ENCODE results near the gene BEX4.
"Not testable (repeated sequence)": the region's sequence is repeated elsewhere in the genome, so short reads cannot be mapped to it uniquely, and the experiment has no call there.

BEX4 gene, protein sequence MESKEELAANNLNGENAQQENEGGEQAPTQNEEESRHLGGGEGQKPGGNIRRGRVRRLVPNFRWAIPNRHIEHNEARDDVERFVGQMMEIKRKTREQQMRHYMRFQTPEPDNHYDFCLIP

DNA sequence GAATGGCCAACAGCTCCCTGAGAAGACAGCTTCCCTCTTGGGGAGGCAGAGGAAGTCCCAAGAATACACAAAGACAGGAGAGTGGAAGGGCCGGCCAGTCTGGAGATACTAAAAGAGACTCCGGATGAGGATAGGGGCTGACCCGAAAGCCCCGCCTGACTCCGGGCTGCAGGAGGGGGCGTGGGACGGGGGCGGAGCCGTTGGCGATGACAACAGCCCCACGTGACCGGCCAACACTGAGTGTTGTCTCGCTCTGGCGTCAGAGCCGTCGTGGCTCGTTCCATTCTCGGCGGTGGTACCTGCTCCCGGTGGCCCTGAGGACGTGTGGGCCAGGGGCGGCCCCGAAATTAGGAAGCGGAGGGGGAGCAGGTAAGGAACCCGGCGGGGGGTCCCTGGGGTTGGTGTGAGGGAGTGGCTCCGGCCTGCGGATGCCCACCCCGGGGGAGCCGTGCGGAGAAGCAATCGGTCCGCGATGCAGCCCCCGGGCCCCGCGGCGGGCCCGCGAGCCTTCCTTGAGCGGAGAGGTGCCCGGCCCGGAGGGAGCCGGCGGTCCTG lies at the start of gene BEX4:
TSS of gene BEX4 (plus strand) at position 239 of the 555 bp plus-strand sequence. CDS start 1,046 bp downstream, outside the sequence.
- DNase-seq: peak; percentile 79

DNA sequence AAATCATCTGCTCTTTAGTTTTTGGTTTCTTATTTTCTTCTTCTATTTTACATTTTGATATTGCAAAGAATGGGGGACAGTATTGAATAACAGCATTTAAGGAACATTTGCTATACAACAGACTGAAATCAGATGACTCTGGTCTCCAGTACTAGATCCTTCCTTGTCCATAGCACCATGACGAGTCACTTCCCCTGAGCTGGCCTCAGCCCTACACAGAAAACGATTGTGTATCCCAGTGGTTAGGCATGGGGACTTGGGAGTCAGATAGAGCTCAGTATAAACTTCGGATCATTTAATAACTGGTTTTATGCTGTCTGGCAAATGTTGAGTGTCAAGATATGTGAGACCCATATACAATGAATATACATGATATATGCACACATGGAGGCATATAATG lies 44.7 kb upstream of the BEX4 start:
- no peak for DNase-seq

DNA sequence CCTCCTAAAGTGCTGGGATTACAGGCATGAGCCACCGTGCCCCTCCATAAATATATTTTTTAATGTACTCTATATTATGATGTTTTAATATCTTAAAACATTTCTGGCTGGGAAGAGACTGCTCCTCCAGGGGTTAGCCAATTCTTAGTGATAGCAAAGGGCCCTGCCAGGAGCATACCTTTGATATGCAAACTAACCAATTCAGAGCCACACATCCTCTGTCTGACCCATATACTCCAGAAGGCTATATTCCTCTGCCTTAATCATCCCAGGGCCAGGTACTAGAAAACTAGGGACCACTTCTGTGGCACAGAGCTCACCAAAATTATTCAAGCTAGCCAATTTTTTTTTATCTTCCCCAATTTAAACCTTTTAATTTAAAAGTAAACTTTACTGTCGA lies 43.6 kb upstream of the BEX4 start:
- DNase-seq: no peak

DNA sequence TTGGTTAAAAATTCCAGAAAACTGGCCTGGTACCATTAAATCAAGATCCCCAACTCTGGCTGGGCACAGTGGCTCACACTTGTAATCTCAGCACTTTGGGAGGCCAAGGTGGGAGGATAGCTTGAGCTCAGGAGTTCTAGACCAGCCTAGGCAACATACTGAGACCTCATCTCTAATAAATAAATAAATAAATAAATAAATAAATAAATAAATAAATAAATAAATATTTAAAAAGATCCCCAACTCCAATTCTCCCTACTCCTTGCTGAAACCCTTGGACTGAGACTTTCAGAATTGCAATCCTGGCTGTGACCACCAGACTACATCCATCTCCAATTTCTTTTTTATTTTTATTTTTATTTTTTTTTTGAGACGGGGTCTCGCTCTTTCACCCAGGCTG lies 39.7 kb upstream of the BEX4 start:
- not testable (repeated sequence) for DNase-seq

DNA sequence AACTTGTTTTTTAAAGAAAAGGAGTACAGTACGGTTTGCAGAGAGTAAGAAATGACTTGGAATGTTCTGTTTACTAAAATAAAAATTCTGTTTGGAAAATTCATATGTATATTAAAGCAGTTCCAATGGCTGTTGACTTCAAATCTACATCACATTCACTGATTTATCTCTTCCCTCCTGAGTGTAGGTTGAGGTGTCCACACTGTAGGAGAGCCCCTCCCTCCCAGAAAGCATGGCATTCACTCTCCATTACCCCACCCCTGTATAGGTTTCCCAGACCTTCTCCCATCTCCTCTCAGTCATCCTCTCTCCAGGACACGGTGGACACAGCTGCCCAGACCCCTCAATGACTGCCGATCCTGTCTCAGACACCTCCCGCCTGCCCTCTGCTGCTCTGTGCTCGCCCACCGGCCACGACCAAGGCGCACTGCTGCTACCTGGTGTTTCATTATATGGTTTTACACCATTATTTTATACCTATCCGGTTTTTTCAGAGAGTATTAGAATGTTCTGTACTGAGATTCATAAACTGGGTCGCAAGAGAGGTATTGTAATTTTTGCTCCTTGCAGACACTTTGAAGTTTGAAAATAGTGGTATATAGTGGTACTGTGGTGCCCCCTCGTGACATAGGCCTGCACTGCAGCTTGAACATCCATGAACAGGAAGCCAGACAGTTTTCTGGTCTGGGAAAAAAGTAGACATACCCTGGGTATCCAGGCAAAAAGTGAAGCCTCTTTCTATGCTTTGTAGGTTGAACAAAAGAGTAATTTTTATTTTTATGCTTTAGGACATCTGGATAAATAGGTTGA lies 38.8 kb upstream of the BEX4 start:
- peak; percentile 55 for DNase-seq

DNA sequence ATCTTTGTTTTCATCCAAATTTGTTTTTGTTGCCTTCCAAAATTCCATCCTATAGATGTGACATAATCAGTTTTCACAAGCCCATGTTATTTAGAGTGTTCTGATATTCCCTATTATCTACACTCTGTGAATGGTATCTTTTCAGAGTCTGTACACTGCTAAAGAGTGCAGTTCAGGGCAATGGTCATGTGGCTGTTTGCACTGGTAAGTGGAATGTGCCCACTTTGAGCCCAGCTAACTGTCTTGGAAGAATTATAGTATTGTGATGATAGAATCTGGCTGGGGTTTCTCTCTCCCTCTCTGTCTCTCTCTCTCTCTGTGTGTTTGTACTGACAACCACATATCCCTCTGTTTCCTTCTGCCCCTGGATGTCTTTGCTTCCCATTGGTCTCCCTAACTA lies 37.4 kb upstream of the BEX4 start:
- no peak for DNase-seq

DNA sequence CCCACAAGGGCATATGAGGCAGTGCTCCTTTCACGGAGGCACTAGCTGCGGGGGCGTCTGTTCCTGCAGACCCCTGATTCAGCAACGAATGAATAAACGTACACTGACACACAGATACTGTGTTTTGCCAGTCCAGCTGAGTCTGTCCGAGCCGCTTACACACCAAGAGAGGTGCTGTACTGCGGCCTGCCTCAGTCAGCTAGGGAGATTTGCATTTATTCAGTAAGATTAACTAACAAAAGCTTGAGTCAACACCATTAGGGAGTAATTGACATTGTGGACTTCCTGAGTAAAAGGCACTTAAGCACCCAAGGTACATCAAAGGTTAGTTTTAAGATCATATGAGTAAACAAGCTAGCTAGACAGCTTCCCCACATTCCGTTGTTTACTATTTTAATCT lies 31.0 kb upstream of the BEX4 start:
- no peak for DNase-seq

DNA sequence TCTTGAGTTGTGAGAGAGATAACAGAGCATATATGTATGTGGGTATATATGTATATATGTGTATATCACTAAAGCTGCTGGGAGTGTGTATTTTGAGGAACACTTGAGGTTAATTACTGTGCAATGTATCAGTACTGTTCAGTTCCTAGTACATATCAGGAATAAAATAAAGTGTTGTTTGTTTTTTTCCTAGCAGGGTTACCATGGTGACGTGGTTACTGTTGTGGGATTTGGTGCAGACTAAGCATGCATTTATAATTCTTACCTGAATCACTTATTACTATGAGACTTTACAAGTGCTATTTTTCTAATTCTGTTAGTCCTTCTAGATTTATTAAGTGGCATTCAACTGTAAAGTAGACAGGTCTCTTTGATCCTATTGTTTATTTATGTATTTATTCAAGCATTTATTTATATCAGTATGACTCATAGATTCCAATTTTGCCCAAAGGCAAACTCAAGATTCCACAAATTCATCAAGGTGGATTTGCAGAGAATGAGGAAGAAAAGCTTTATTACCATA lies 26.9 kb upstream of the BEX4 start:
- no peak for DNase-seq

DNA sequence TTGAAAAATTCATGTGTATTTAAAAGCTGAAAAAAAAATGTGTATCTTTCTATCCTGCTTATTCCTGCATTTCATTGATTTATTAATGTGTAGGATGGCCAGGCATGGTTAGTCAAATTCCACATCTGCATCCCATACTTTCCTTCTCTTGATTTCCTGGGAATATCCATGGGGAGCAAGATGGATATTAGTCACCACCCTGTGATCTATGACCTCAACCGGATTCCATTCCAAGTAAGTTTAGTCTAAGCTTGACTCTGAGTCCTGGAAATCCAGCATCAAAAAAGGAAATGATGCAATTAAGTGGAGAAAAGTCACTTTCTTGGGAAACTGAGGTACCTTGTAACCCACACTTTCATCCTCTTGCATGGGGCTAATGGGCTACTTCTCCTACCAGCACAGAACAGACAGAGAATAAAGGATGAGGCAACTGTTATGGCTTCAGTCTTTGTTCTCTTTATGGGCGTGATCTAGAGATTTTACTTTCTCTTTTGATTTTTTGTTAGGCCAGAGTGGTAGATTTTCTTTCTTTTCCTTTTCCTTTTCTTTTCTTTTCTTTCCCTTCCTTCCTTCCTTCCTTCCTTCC lies 17.1 kb upstream of the BEX4 start:
- DNase-seq: no peak

DNA sequence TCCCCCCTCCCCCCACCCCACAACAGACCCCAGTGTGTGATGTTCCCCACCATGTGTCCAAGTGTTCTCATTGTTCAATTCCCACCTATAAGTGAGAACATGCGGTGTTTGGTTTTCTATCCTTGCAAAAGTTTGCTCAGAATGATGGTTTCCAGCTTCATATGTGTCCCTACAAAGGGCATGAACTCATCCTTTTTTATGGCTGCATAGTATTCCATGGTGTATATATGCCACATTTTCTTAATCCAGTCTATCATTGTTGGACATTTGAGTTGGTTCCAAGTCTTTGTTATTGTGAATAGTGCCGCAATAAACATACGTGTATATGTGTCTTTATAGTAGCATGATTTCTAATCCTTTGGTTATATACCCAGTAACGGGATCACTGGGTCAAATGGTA lies 16.2 kb upstream of the BEX4 start:
- not testable (repeated sequence) for DNase-seq

DNA sequence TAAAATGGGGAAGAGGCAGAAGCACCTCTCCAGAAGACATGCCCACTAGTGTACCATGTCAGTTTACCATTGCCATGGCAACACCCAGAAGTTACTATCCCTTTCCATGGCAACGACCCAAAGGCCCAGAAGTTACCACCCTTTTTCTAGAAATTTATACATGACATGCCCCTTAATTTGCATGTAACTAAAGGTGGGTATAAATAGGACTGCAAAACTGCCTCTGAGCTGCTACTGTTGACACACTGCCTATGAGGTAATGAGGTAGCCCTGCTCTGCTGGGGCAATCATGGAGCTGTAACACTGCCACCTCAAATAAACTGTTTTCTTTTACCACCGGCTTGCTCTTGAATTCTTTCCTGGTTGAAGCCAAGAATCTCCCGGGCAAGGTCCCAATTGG lies 13.9 kb upstream of the BEX4 start:
- DNase-seq: no peak

DNA sequence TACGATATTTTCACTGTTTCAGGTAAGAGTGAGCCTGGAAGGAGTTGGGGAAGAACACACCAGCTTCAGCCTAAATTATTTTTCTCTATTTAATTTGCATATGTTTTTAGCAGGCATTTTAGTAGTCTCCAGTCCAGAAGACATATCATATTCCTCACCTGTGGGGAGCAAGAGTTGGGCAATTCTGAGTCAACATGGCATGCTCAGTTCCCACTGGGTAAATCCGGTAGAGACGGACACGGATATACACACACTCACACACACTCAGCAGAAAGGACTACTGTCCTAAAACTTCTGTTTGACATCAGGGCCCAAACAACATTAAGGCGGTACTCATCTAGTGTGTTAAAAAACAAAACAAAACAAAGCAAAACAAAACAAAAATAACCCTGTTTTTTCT lies 4.9 kb upstream of the BEX4 start:
- no peak for DNase-seq

DNA sequence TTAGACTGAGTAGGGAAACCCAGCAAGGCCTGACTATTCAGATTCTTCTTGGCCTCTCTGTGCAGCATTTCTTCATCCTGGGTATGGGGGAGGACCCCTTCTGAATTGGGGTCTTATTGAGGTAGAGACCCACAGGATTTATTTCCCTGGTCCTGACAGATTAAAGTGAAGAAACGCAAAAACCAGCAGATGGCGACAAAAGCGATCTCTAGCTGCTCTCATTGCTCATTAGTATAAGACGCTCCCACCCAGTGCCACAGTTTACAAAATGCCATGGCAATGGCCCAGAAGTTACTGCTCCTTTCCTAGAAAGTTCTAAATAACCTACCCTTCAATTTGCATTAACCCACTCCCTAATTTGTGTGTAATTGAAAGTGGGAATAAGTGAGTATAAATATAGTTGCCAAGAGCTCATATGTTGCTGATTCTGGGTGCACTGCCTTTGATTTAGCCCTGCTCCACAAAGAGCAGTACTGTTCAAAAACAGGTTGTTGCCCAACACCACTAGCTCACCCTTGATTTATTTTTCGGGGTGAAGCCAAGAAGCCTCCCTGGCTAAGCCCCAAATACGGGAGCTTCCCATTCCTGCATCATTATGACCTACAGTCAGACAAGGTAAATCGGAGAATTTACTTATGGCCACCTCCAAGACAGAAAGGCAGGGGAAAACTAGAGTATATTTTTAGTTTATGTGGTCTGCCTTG lies 3.7 kb upstream of the BEX4 start:
- peak; percentile 38 for DNase-seq

DNA sequence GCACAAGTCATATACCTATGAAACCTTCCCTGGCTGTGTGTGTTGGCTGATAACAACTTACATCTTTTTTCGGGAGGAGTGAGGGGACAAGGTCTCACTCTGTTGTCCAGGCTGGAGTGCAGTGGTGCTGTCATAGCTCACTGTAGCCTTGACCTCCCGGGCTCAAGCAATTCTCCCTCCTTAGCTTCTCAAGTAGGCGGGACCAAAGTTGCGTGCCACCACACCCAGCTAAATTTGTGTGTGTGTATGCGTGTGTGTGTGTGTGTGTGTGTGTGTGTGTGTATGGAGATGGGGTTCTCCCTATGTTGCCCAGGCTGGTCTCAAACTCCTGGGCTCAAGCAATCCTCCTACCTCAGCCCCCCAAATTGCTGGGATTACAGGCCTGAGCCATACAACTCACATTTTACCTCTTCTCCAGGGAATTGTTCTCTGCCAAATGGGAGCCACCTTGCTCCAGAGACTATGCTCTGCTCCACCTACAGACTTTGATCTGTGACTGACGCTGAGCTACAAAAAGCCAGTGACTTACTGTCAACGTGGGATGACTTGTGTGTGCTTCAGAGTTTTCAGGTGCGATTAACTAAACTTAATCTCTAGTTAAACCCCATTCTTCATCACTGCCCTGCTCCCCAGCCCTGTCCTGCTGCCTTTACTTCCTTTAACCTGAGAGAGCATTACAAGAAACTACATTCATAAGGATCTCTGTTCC lies 2.0 kb upstream of the BEX4 start:
- no peak for DNase-seq

DNA sequence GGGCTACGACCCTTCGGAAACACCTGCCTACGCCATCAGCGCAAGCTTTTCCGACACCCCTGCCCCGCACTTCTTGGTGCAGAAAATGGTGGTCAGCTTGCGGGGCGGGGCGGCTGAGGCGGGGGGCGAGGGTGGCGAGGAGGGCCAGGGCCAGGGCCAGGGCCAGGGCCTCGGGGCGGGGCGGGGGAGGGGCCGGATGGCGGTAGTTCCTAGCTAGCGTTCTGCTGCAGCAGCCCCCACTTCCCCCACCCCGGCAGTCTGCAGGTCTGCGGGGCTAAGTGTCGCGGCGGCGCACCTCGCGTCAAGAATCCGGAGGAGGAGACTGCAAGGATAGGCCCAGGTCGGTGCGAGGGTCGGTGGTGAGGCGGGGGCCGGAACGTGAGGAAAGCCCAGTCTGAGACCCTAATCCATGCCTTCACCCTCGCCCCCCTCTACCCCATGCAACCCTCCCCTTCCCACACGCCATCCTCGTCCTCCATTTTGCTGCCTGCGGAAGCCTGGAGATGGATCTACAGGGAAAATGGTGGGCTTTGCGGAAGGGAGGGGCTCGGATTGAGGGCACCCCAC lies 600 bp downstream of the BEX4 start:
- DNase-seq: peak; percentile 25

DNA sequence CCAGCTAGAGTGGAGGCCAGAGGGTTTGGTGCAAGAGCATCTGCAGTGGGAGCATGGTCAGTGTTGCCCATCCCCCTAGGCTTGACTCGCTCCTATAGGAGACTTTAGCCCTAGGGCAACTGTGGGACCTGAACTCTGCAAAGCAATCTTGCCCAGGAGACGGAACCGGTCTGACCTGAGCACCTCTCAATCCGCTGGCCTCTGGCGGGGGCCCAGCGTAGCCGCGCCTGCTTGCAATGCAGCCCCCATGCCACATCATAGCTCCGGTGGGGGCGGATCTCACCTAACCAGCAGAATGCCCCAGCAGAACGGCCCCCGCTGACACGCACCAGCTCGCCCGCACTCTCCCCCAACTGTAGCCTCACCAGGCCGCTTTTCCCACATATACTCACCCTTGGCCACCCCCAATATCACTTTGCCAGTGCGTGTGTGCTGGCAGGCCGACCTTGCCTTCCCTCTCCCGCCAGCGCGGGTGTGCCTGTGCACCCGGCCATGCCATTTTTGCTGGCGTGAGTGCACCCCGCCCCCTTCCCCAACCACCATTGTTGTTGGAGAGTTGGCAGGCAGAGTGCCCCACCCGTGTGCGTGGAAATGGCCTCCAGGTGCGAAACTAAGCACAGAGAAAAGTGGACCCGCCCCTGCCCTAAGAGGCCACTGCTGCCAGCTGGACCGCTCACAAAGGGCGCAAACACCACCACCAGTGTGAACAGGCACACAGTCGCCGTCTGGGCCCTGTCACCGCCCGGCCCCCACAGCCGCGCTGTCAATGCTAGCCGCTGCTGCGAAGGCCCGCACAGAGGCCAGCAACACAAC lies 5.8 kb downstream of the BEX4 start:
- no peak for DNase-seq

DNA sequence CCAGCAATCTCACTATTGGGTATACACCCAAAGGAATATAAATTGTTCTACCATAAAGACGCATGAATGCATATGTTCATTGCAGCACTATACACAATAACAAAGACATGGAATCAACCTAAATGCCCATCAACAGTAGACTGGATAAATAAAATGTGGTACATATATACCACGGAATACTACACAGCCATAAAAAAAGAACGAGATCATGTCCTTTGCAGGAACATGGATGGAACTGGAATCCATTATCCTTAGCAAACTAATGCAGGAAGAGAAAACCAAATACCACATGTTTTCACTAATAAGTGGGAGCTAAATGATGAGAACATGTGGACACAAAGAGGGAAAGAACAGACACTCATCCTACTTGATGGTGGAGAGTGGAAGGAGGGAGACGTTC lies 11.0 kb downstream of the BEX4 start:
- DNase-seq: not testable (repeated sequence)

DNA sequence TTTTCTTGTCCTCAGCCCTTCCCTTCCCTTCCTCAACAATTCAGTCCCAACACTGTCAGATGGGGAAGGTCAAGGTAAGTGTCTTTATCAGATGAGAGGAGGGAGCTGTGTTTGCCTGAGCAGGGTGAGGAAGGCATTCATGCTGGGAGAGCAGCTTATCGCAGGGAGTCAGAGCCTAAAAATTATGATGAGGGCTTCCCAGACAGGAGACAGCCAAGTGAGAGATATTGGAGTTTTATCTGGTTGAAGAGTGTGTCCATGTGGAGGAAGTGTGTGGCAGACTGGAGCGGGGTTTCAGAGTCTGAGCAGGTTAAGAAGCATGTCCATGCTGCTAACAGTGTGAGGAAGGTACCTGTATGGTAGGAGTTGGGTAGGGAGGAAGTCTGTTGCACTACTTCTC lies 18.4 kb downstream of the BEX4 start:
- DNase-seq: no peak

DNA sequence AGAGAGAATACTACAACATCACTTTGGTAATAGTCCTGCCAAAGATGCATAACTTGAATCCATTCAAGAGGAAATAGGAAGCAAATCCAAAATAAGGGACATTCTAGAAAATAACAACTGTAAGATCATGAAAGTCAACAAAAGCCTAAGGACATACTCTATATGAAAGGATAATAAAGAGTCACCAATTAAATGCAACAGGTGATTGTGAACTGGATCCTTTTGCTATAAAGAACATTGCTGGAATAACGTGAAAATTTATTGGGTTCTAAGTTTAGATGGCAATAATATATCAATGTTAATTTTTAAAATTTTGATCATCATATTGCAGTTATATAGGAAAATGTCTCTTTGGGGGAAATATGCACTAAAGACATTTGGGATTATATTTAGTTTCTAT lies 20.0 kb downstream of the BEX4 start:
- DNase-seq: no peak

DNA sequence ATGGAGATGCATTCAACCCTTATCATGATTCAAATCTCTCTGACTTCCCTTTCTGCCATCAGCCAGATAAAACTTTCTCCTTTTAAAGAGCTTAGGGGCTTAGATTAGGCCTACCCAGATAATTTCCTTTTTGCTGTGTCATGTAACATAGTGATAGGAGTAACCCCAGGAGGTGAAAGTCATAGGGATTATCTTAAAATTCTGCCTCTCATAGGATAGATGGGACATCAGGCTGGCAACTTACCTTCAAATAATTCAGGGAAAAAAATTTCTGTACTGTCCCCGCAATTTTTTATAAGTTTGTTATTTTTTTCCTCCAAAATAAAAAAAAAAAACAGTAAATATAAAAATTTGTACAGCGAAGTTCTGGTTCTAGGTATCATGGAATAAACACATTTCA lies 20.7 kb downstream of the BEX4 start:
- DNase-seq: not testable (repeated sequence)

DNA sequence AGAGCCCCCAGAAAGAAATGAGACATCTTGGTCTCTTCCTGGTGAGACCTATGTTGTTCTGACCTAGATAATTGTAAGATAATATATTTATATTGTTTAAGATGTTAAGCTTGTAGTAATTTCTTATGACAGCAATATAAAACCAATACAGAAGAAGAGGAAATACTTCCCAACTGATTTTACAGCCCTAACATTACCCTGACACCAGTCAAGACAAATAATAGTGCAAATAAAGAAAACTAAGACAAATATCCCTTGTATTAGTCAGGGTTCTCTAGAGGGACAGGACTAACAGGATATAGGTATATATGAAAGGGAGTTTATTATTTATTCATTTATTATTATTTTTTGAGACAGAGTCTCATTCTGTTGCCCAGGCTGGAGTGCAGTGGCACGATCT lies 21.4 kb downstream of the BEX4 start:
- DNase-seq: no peak
